MM.1S (cell line): ENCODE measurements around the gene SPOCK3.

Source experiments
- DNase-seq: peaks from one replicate; pipeline ENCODE4 v3.0.0-alpha.2; 2015
- H2AFZ ChIP-seq: fragments of 300-600 bp; sonication (generic); 2 replicates; pipeline ENCODE4 v1.6.0; 2016; ENCODE audit warnings: antibody characterized with exemption, low read length
- H3F3A ChIP-seq: fragments of 300-600 bp; sonication (generic); 2 replicates; pipeline ENCODE4 v1.6.1; 2016; ENCODE audit warnings: mild to moderate bottlenecking, antibody characterized with exemption, low read length, moderate library complexity, mixed read lengths; ENCODE audit not compliant: insufficient read depth
- H3K27ac ChIP-seq: fragments of 300-600 bp; sonication (generic); 2 replicates; pipeline ENCODE4 v1.5.1; 2016; ENCODE audit warnings: mild to moderate bottlenecking, low read length
- H3K27me3 ChIP-seq: fragments of 300-600 bp; sonication (generic); replicated peaks from 2 replicates; pipeline ENCODE4 v1.6.0; 2016; ENCODE audit warnings: low read length; ENCODE audit not compliant: insufficient read depth
- H3K36me3 ChIP-seq: fragments of 300-600 bp; sonication (generic); replicated peaks from 2 replicates; pipeline ENCODE4 v1.6.1; 2016; ENCODE audit warnings: mild to moderate bottlenecking, low read length, mixed read lengths; ENCODE audit not compliant: insufficient read depth
- H3K4me1 ChIP-seq: fragments of 300-600 bp; sonication (generic); 2 replicates; pipeline ENCODE4 v1.6.1; 2016; ENCODE audit warnings: low read length, mixed read lengths
- H3K4me2 ChIP-seq: fragments of 300-600 bp; sonication (generic); 2 replicates; pipeline ENCODE4 v1.6.0; 2016; ENCODE audit warnings: low read depth, low read length
- H3K4me3 ChIP-seq: fragments of 300-600 bp; sonication (generic); 2 replicates; pipeline ENCODE4 v1.5.1; 2016; ENCODE audit warnings: low read length, mixed read lengths
- H3K79me2 ChIP-seq: fragments of 300-600 bp; sonication (generic); 2 replicates; pipeline ENCODE4 v1.6.1; 2016; ENCODE audit warnings: mixed run types, low read length, mixed read lengths
- H3K9ac ChIP-seq: fragments of 300-600 bp; sonication (generic); 2 replicates; pipeline ENCODE4 v1.6.1; 2016; ENCODE audit warnings: low read length, mixed read lengths
- H3K9me2 ChIP-seq: fragments of 300-600 bp; sonication (generic); replicated peaks from 2 replicates; pipeline ENCODE4 v1.6.1; 2016; ENCODE audit warnings: mild to moderate bottlenecking, low read length, mixed read lengths; ENCODE audit not compliant: insufficient read depth
- H3K9me3 ChIP-seq: fragments of 300-600 bp; sonication (generic); replicated peaks from 2 replicates; pipeline ENCODE4 v1.6.1; 2016; ENCODE audit warnings: mild to moderate bottlenecking, low read length, mixed read lengths; ENCODE audit not compliant: insufficient read depth
- H4K20me1 ChIP-seq: fragments of 300-600 bp; sonication (generic); 2 replicates; pipeline ENCODE4 v1.6.1; 2016; ENCODE audit warnings: mild to moderate bottlenecking, low read length, moderate library complexity, mixed read lengths; ENCODE audit not compliant: insufficient read depth
- CTCF ChIP-seq: fragments of 300-600 bp; sonication (generic); IDR thresholded peaks from 2 replicates; pipeline ENCODE4 v1.5.1; 2016; ENCODE audit warnings: antibody characterized with exemption, low read length, mixed read lengths
- EZH2 ChIP-seq: fragments of 300-600 bp; sonication (generic); optimal IDR thresholded peaks from 2 replicates; pipeline ENCODE3; 2017; ENCODE audit warnings: low read depth, mild to moderate bottlenecking, antibody characterized with exemption, low read length, mixed read lengths
- EZH2phosphoT487 ChIP-seq: fragments of 300-600 bp; sonication (generic); IDR thresholded peaks from 2 replicates; pipeline ENCODE4 v1.6.1; 2018; ENCODE audit warnings: antibody characterized with exemption, low read length

Gene SPOCK3

GRCh38 chr4:167230744-167231143 lies 3.5 kb downstream of the SPOCK3 start:
- no peak for DNase-seq
- Histone ChIP-seq H4K20me1 (no peaks in the 10 kb centered on the region), H3K4me3 (no peak overlapping the region), H3F3A (no peaks in the 10 kb centered on the region), H3K9ac (no peak overlapping the region), H3K27ac (no peak overlapping the region), H3K9me2 (no peaks in the 10 kb centered on the region), H2AFZ (no peak overlapping the region), H3K79me2 (no peaks in the 10 kb centered on the region), H3K27me3 (no peaks in the 10 kb centered on the region), H3K4me2 (no peak overlapping the region), H3K4me1 (no peaks in the 10 kb centered on the region), H3K9me3 (no peaks in the 10 kb centered on the region), H3K36me3 (no peaks in the 10 kb centered on the region)
- TF ChIP-seq EZH2phosphoT487 (no peak), EZH2 (no peak), CTCF (no peak)

- Histone ChIP-seq H3K4me3 (no peak overlapping the region), H4K20me1 (no peaks in the 10 kb centered on the region), H3K9me2 (no peaks in the 10 kb centered on the region), H3K27ac (no peak overlapping the region; the same call in 1 of the 2 replicates), H3K36me3 (no peaks in the 10 kb centered on the region), H3K9ac (no peak overlapping the region), H3K9me3 (no peaks in the 10 kb centered on the region), H3K4me2 (no peak overlapping the region; the same call in 1 of the 2 replicates), H3K27me3 (no peaks in the 10 kb centered on the region), H2AFZ (no peak overlapping the region), H3F3A (peaks cover 4% of the 10 kb centered on the region; the same call in 1 of the 2 replicates), H3K79me2 (no peaks in the 10 kb centered on the region), H3K4me1 (peaks cover 7% of the 10 kb centered on the region)
- TF ChIP-seq EZH2 (no peak), EZH2phosphoT487 (no peak), CTCF (no peak)
- DNase-seq: peak; percentile 56
Measured at GRCh38 chr4:167222099-167222498, 12.2 kb downstream of the SPOCK3 start.

GRCh38 chr4:167221084-167221483 lies 13.2 kb downstream of the SPOCK3 start:
- H3K4me3 ChIP-seq: no peak overlapping the region

More at GRCh38 chr4:167221084-167221483, 13.2 kb downstream of the SPOCK3 start:
- no peaks in the 10 kb centered on the region for H3K9me3 ChIP-seq
- no peaks in the 10 kb centered on the region for H3K27me3 ChIP-seq
- H3K4me2 ChIP-seq: no peak overlapping the region
- H4K20me1 ChIP-seq: no peaks in the 10 kb centered on the region
- no peaks in the 10 kb centered on the region for H3K9me2 ChIP-seq
- no peaks in the 10 kb centered on the region for H3K79me2 ChIP-seq
- H3K36me3 ChIP-seq: no peaks in the 10 kb centered on the region
- no peak overlapping the region for H3K27ac ChIP-seq
- peaks cover 7% of the 10 kb centered on the region for H3K4me1 ChIP-seq
- TF ChIP-seq CTCF: no peak
- H3F3A ChIP-seq: peaks cover 4% of the 10 kb centered on the region; the same call in 1 of the 2 replicates
- no peak for DNase-seq
- H2AFZ ChIP-seq: no peak overlapping the region
- H3K9ac ChIP-seq: no peak overlapping the region
